NT2/D1 (cell line): ENCODE data around the gene TBC1D24.
A peak's percentile ranks its signal among the peaks of the same experiment; 100 is the strongest.

Experiments
- DNase-seq: peaks from one replicate; pipeline ENCODE4 v3.0.0-alpha.2; 2011; ENCODE audit warnings: low read depth, low spot score
- H3K27me3 ChIP-seq: 2 replicates; pipeline ENCODE4 v1.6.0; 2011; ENCODE audit warnings: mild to moderate bottlenecking; ENCODE audit not compliant: insufficient read length, insufficient read depth
- H3K36me3 ChIP-seq: 2 replicates; pipeline ENCODE4 v1.6.1; 2011; ENCODE audit warnings: mild to moderate bottlenecking, low read length, mixed read lengths; ENCODE audit not compliant: insufficient read depth, insufficient read length
- H3K4me1 ChIP-seq: 2 replicates; pipeline ENCODE4 v1.5.1; 2011; ENCODE audit not compliant: insufficient read depth, insufficient read length
- H3K4me3 ChIP-seq: 2 replicates; pipeline ENCODE4 v1.5.1; 2011; ENCODE audit warnings: low read depth; ENCODE audit not compliant: insufficient read length
- H3K9ac ChIP-seq: 2 replicates; pipeline ENCODE4 v1.6.0; 2011; ENCODE audit warnings: low read depth; ENCODE audit not compliant: insufficient read length
- H3K9me3 ChIP-seq: 2 replicates; pipeline ENCODE4 v1.5.1; 2011; ENCODE audit warnings: mild to moderate bottlenecking, low read length; ENCODE audit not compliant: insufficient read depth
- SUZ12 ChIP-seq: IDR thresholded peaks from 2 replicates; pipeline ENCODE4 v1.6.1; 2011; ENCODE audit not compliant: insufficient read length, insufficient read depth; ENCODE audit errors: extremely low read depth
- YY1 ChIP-seq: IDR thresholded peaks from 2 replicates; pipeline ENCODE4 v1.6.1; 2011; ENCODE audit not compliant: insufficient read length, insufficient read depth
- ZNF274 ChIP-seq: IDR thresholded peaks from 2 replicates; pipeline ENCODE4 v1.6.1; 2011; ENCODE audit warnings: mild to moderate bottlenecking, low read depth, low read length

The TBC1D24 gene

DNA sequence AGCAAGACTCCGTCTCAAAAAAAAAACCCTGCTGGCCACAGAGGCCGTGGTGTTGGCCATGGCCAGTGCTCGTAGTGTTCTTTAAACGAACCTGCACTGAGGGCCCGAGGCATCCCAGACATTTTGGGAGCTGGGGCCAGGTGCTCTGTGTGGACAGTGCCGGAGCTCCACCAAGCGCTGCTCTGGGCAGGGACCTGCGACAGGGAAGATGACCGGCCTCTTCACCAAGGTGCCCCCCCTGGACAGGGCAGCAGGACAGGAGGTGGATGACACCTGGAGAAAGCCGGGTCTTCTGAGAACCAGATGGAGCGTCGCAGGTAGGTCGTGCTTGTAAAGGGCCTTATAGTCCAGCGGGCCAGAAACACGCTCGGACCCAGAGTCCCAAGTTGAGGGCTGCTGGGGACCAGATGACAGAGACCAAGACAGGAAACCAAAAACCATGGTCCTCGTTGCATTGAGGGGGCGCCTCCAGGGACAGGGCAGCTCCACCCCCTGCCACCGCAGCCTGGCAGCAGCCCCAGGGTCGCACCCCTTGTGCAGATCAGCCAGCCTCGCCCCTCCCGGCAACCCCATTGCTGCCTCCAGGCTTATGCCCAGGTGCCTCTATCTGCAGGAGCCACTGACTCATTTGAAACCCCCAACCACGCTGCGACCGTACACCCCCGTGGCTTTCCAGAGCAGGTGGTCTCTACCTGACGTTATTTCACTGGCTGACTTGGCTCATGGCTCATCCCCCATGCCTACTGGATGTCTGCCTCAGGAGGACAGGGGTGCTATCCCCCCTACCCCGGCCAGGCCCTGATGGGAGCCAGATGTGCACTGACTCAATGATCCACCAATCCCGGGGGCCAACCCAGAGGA lies 8.0 kb upstream of the TBC1D24 start:
- peaks cover 32% of the 10 kb centered on the region for H3K36me3 ChIP-seq
- TF ChIP-seq ZNF274 = no peak
- TF ChIP-seq YY1 = no peak
- no peak for TF ChIP-seq SUZ12
- H3K4me1 ChIP-seq = peaks cover 45% of the 10 kb centered on the region
- H3K9me3 ChIP-seq = no peaks in the 10 kb centered on the region
- H3K9ac ChIP-seq = peak overlapping the region; percentile 71
- H3K4me3 ChIP-seq = peak overlapping the region; percentile 18
- H3K27me3 ChIP-seq = peaks cover 7% of the 10 kb centered on the region
- no peak for DNase-seq

DNA sequence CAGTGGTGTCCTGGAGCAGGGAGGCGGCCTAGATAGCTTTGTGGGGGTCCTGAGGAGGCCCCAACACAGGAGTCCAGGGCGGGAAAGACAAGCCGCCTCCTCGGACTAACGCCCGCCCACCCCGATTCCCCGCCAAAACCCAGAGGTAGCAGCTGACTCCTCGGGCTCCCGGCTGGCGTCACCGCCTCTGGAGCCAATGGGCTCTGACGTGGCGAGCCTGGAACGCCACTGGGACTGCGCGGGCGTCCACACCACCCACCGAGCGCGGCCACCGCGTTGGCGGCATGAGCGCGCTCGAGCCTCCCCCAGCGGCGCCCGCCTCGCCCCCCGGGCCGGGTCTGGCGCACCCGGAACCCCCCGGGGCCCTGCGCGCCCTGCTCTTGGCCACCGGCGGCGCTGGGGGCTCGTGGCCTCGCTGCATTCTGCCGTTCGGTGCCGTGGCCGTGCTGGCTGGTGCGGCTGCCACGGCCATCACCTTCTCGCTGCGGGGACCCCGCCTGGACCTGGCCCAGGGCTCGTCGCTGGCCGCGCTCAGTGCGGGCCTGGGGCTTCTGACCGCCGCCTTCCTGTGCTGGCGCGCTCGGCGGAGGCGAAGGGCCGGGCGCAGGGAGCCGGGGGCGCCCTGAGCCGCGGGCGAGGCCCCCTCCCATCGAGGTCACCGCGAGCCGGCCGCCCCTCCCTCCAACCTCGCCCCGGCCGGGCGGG lies 7.2 kb upstream of the TBC1D24 start:
- Histone ChIP-seq H3K27me3 (peaks cover 14% of the 10 kb centered on the region), H3K9ac (peak overlapping the region; percentile 95), H3K36me3 (peaks cover 24% of the 10 kb centered on the region), H3K9me3 (no peaks in the 10 kb centered on the region), H3K4me1 (peaks cover 48% of the 10 kb centered on the region), H3K4me3 (peak overlapping the region; percentile 49)
- DNase-seq = no peak
- TF ChIP-seq YY1 (no peak), ZNF274 (no peak)

DNA sequence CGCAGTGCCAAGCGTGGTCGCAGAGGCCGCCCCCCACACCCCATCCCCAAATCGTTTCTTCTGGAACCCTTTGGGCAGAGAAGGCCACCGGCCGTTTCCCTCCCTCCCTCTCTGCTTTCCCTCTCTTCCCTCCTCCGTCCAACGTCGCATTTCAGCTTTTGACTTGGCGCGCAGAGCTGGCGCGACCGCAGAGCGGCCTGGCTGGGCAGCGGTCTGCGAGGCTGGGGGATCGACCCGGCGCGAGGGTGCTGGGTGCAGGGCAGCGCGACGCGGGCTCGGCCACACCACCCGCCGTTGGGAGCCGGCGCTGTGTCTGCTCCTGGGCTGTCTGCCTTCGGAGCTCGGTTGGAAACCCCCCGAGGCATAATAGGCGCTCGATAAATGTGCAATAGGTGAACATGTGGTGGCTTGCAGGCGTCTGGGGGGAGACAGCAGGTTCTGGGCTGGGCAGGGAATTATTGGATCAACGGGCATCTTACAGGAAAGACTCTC lies 6.6 kb upstream of the TBC1D24 start:
- DNase-seq = no peak
- Histone ChIP-seq H3K27me3 (peaks cover 18% of the 10 kb centered on the region), H3K9ac (peak overlapping the region; percentile 95), H3K4me3 (peak overlapping the region; percentile 49), H3K9me3 (no peaks in the 10 kb centered on the region), H3K36me3 (peaks cover 22% of the 10 kb centered on the region), H3K4me1 (peaks cover 52% of the 10 kb centered on the region)
- TF ChIP-seq SUZ12 (no peak), YY1 (no peak), ZNF274 (no peak)

DNA sequence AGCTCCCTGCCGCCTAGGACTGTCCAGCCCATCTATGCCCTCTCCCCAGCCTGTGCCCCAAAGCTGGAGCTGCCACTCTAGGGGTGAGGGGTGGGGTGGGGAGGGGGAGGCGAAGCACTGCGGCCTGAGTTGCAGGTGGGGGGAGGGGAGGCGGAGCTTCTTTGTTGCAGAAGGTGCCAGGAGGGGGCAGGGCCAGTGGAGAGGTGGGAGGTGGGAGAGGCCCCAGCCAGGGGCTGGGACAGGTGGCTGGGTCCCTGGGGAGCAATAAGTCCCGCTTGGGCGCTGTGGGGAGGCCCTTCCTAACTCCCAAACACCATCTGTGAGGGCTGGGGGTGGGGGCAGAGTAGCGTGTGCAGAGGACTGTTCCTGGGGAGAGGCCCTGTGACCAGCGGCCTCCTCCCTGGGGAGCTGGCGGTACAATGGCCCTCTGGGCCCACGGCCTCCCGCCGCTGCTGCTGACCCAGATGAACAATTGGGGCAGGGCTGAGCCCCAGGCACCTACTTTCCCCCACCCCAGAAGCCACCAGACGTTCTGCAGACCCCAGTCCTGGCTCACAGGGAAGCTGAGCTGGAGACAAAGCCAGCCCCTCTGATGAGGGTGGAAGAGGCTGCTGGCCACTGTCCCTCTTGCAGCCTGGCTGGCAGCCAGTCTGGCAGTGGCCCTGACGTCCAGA lies 6.1 kb upstream of the TBC1D24 start:
- Histone ChIP-seq H3K27me3 (peaks cover 18% of the 10 kb centered on the region), H3K9ac (peak overlapping the region; percentile 95), H3K36me3 (peaks cover 19% of the 10 kb centered on the region), H3K4me1 (peaks cover 52% of the 10 kb centered on the region), H3K4me3 (peak overlapping the region; percentile 49), H3K9me3 (no peaks in the 10 kb centered on the region)
- TF ChIP-seq SUZ12 = no peak
- TF ChIP-seq ZNF274 = no peak
- no peak for TF ChIP-seq YY1
- no peak for DNase-seq

DNA sequence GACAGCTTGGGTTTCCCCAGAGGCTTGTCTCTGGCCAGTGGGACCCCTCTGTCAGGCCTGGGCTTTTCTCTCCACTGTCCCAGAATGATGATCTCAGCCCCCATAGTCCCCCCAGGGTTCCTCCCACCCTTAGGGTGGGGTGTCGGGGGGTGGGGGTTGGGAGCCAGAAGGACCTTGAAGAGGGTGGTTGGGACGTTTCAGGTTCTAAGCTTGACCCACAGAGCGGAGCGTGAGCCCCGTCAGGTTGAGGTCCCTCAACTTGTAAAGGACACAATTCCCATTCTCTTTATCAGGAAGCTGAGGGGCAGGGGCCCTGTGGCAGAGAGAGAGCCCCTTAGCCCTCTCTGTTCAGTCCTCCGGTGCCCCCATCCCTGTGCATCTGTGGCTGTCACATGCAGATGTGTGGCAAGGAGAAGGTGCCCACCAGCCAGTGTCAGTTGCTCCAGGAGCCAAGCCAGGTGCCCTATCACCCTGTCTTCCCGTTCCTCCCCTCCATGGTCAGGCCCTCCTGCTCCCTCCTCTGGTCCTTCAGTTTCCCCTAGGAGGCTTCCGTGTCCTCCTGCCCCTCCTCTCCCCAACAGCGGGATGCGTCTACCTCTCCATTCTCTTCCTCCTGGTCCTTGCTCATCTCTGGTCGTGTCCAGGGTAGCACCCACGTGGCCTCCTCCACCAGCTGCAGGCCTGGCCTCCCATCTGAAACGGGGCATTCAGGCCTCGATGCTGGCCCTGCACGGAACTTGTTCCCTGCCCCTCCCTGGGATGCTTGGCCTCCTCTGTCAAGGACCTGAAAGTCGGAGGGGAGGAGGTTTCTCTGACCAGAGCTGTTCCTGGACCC lies 5.3 kb upstream of the TBC1D24 start:
- H3K9ac ChIP-seq = peak overlapping the region; percentile 80
- H3K27me3 ChIP-seq = peaks cover 18% of the 10 kb centered on the region
- DNase-seq = no peak
- no peak for TF ChIP-seq SUZ12
- no peak for TF ChIP-seq YY1
- no peak for TF ChIP-seq ZNF274
- H3K4me3 ChIP-seq = peak overlapping the region; percentile 29
- H3K36me3 ChIP-seq = peaks cover 12% of the 10 kb centered on the region
- peaks cover 44% of the 10 kb centered on the region for H3K4me1 ChIP-seq
- H3K9me3 ChIP-seq = no peaks in the 10 kb centered on the region

DNA sequence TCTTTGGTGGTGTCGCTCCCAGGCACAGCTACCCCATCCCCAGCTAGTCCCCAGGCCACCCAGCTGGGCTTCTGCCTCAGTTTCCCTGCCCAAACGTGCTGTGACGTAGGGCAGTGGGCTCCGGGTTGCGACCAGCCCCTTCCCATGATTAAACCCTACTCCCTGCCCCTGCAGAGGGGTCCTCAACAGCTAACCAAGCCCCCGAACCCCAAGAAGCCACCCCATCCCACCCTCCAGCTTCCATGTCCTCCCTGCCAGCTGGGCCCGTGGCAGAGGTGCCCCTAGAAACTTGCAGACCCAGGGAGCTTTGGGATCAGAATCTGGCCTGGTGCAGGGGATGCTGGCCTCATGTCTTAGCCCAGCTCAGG lies 4.7 kb upstream of the TBC1D24 start:
- Histone ChIP-seq H3K27me3 (peaks cover 18% of the 10 kb centered on the region), H3K4me1 (peaks cover 42% of the 10 kb centered on the region), H3K4me3 (no peak overlapping the region), H3K9ac (peak overlapping the region; percentile 81), H3K9me3 (no peaks in the 10 kb centered on the region), H3K36me3 (peaks cover 10% of the 10 kb centered on the region)
- TF ChIP-seq SUZ12 = no peak
- no peak for TF ChIP-seq YY1
- TF ChIP-seq ZNF274 = no peak
- no peak for DNase-seq
